Measurements from ENCODE around the gene PGLYRP1. TPM values are rescaled to one million over a fixed set of nuclear protein-coding genes. Genes with fewer than 3 reads are reported as not detected.

The PGLYRP1 gene
- total RNA-seq, 1 donor from 2014 or later, result not detected

GRCh38 chr19:46006411-46006810, 16.4 kb downstream of the PGLYRP1 start:
- Mint-ChIP-seq H3K27me3 (ENCODE audit: unreplicated experiment) (no peaks in the 10 kb centered on the region), H3K4me3 (ENCODE audit: unreplicated experiment) (no peak overlapping the region), H3K36me3 (ENCODE audit: unreplicated experiment) (peaks cover 13% of the 10 kb centered on the region), H3K9me3 (ENCODE audit: unreplicated experiment) (no peaks in the 10 kb centered on the region), H3K4me1 (ENCODE audit: unreplicated experiment) (no peaks in the 10 kb centered on the region), H3K27ac (ENCODE audit: unreplicated experiment) (no peak overlapping the region)
- TF ChIP-seq, protein P1, sequence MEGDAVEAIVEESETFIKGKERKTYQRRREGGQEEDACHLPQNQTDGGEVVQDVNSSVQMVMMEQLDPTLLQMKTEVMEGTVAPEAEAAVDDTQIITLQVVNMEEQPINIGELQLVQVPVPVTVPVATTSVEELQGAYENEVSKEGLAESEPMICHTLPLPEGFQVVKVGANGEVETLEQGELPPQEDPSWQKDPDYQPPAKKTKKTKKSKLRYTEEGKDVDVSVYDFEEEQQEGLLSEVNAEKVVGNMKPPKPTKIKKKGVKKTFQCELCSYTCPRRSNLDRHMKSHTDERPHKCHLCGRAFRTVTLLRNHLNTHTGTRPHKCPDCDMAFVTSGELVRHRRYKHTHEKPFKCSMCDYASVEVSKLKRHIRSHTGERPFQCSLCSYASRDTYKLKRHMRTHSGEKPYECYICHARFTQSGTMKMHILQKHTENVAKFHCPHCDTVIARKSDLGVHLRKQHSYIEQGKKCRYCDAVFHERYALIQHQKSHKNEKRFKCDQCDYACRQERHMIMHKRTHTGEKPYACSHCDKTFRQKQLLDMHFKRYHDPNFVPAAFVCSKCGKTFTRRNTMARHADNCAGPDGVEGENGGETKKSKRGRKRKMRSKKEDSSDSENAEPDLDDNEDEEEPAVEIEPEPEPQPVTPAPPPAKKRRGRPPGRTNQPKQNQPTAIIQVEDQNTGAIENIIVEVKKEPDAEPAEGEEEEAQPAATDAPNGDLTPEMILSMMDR (IDR thresholded peaks at IDR 0.05), result no peak
- DNase-seq (ENCODE audit: extremely low spot score, unreplicated experiment), result no peak

GRCh38 chr19:46002678-46003275, 20.1 kb downstream of the PGLYRP1 start:
- DNase-seq (ENCODE audit: extremely low spot score, unreplicated experiment), result no peak
- peaks cover 10% of the 10 kb centered on the region for H3K36me3 Mint-ChIP-seq (ENCODE audit: unreplicated experiment)
- TF ChIP-seq, protein P1 (IDR thresholded peaks at IDR 0.05), result no peak
- no peaks in the 10 kb centered on the region for H3K9me3 Mint-ChIP-seq (ENCODE audit: unreplicated experiment)
- H3K4me1 Mint-ChIP-seq (ENCODE audit: unreplicated experiment), result peaks cover 18% of the 10 kb centered on the region
- peaks cover 9% of the 10 kb centered on the region for H3K27me3 Mint-ChIP-seq (ENCODE audit: unreplicated experiment)
- H3K27ac Mint-ChIP-seq (ENCODE audit: unreplicated experiment), result no peak overlapping the region
- H3K4me3 Mint-ChIP-seq (ENCODE audit: unreplicated experiment), result no peak overlapping the region

DNA sequence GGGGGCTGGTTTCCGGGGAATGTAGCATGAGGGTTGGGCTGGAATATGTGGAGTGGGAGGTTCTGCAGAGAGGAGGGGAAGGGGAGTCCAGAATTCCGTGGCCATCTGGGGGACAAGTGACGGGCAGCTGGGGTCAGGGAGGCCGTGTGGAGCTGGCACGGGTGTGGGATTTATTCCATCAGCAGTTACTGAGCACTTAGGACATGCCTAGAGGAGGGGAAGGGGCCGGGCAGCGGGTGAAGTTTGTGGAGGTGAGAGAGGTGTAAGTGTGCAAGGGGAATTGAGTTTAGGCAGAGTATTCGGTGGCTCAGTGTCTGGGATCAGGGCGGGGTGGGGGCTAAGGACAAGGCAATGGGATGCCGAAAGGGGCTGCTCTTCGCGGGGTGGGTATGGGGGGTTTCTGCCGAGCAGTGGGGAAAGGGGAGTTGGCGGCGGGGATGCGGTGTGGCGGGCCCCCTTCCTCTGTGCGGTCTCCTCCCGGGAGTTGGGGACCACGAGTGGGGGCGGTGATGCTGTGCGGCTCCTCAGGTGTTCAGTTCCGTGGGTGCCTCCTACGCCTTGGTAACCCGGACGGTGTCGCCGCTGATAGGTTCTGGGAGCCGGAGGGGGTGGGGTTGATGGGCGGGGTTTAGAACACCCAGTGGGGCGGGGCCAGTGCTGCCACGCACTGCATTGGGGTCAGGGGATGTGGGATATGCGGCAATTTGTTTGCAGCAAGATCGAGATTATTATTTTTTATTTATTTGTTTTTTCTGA, 22.2 kb downstream of the PGLYRP1 start:
- peaks cover 5% of the 10 kb centered on the region for H3K36me3 Mint-ChIP-seq (ENCODE audit: unreplicated experiment)
- peaks cover 24% of the 10 kb centered on the region for H3K4me1 Mint-ChIP-seq (ENCODE audit: unreplicated experiment)
- no peaks in the 10 kb centered on the region for H3K9me3 Mint-ChIP-seq (ENCODE audit: unreplicated experiment)
- peaks cover 9% of the 10 kb centered on the region for H3K27me3 Mint-ChIP-seq (ENCODE audit: unreplicated experiment)
- H3K4me3 Mint-ChIP-seq (ENCODE audit: unreplicated experiment), result peak overlapping the region; percentile 26
- H3K27ac Mint-ChIP-seq (ENCODE audit: unreplicated experiment), result no peak overlapping the region
- DNase-seq (ENCODE audit: extremely low spot score, unreplicated experiment), result no peak
- TF ChIP-seq, protein P1 (IDR thresholded peaks at IDR 0.05), result no peak

GRCh38 chr19:45999653-46000121, 23.2 kb downstream of the PGLYRP1 start:
- Mint-ChIP-seq H3K36me3 (ENCODE audit: unreplicated experiment) (peaks cover 1% of the 10 kb centered on the region), H3K4me3 (ENCODE audit: unreplicated experiment) (no peak overlapping the region), H3K27ac (ENCODE audit: unreplicated experiment) (no peak overlapping the region)

GRCh38 chr19:45998834-45999233, 24.0 kb downstream of the PGLYRP1 start:
- no peak for DNase-seq (ENCODE audit: extremely low spot score, unreplicated experiment)
- no peaks in the 10 kb centered on the region for H3K9me3 Mint-ChIP-seq (ENCODE audit: unreplicated experiment)
- no peak overlapping the region for H3K27ac Mint-ChIP-seq (ENCODE audit: unreplicated experiment)
- peaks cover 1% of the 10 kb centered on the region for H3K36me3 Mint-ChIP-seq (ENCODE audit: unreplicated experiment)
- H3K4me3 Mint-ChIP-seq (ENCODE audit: unreplicated experiment), result no peak overlapping the region
- peaks cover 24% of the 10 kb centered on the region for H3K4me1 Mint-ChIP-seq (ENCODE audit: unreplicated experiment)
- TF ChIP-seq, protein P1 (IDR thresholded peaks at IDR 0.05), result no peak
- H3K27me3 Mint-ChIP-seq (ENCODE audit: unreplicated experiment), result peaks cover 9% of the 10 kb centered on the region

More at GRCh38 chr19:45999653-46000121, 23.2 kb downstream of the PGLYRP1 start:
- TF ChIP-seq, protein P1 (IDR thresholded peaks at IDR 0.05), result no peak
- DNase-seq (ENCODE audit: extremely low spot score, unreplicated experiment), result no peak
- H3K4me1 Mint-ChIP-seq (ENCODE audit: unreplicated experiment), result peaks cover 24% of the 10 kb centered on the region
- H3K27me3 Mint-ChIP-seq (ENCODE audit: unreplicated experiment), result peaks cover 9% of the 10 kb centered on the region
- no peaks in the 10 kb centered on the region for H3K9me3 Mint-ChIP-seq (ENCODE audit: unreplicated experiment)

Data from osteocyte (in vitro differentiated cells).